HG02970 (cell line): Measurements from ENCODE around the gene RGCC.
"Not testable (repeated sequence)": the region's sequence is repeated elsewhere in the genome, so short reads cannot be mapped to it uniquely, and the experiment has no call there.

ENCODE experiments used
- ATAC-seq: cut with Tn5 transposase; IDR thresholded peaks from one replicate; pipeline ENCODE4 v1.9.1; 2021; ENCODE audit warnings: mild to moderate bottlenecking, moderate library complexity, moderate number of reproducible peaks; ENCODE audit not compliant: unreplicated experiment, low FRiP score

RGCC gene

GRCh38 chr13:41456768-41457588, at the start of gene RGCC:
Gene RGCC (plus strand): TSS chr13:41457550. CDS start chr13:41457708, 158 bp downstream.
- peak; percentile 56 for ATAC-seq

- no peak for ATAC-seq
These were observed 49.2 kb upstream of the RGCC start for GRCh38 chr13:41408121-41408520.

GRCh38 chr13:41408746-41409145, 48.6 kb upstream of the RGCC start:
- no peak for ATAC-seq

- ATAC-seq, result no peak
These were observed 47.7 kb upstream of the RGCC start for GRCh38 chr13:41409611-41410010.

GRCh38 chr13:41411060-41411459, 46.3 kb upstream of the RGCC start:
- ATAC-seq, result no peak

GRCh38 chr13:41411522-41411921, 45.8 kb upstream of the RGCC start:
- no peak for ATAC-seq

GRCh38 chr13:41413872-41414271, 43.5 kb upstream of the RGCC start:
- ATAC-seq, result no peak

GRCh38 chr13:41416276-41416675, 41.1 kb upstream of the RGCC start:
- ATAC-seq, result no peak

GRCh38 chr13:41418027-41418426, 39.3 kb upstream of the RGCC start:
- ATAC-seq, result no peak

GRCh38 chr13:41418731-41419130, 38.6 kb upstream of the RGCC start:
- ATAC-seq, result no peak

- ATAC-seq, result no peak
These were observed 38.1 kb upstream of the RGCC start for GRCh38 chr13:41419206-41419605.

GRCh38 chr13:41420146-41420545, 37.2 kb upstream of the RGCC start:
- ATAC-seq, result no peak

GRCh38 chr13:41421330-41421729, 36.0 kb upstream of the RGCC start:
- ATAC-seq, result not testable (repeated sequence)

- not testable (repeated sequence) for ATAC-seq
These were observed 35.4 kb upstream of the RGCC start for GRCh38 chr13:41421983-41422382.

GRCh38 chr13:41423259-41423658, 34.1 kb upstream of the RGCC start:
- not testable (repeated sequence) for ATAC-seq

GRCh38 chr13:41424675-41425074, 32.7 kb upstream of the RGCC start:
- ATAC-seq, result not testable (repeated sequence)

GRCh38 chr13:41426047-41426446, 31.3 kb upstream of the RGCC start:
- no peak for ATAC-seq

GRCh38 chr13:41427666-41428065, 29.7 kb upstream of the RGCC start:
- no peak for ATAC-seq

- no peak for ATAC-seq
These were observed 29.2 kb upstream of the RGCC start for GRCh38 chr13:41428155-41428554.

GRCh38 chr13:41434030-41434429, 23.3 kb upstream of the RGCC start:
- ATAC-seq, result not testable (repeated sequence)

- ATAC-seq, result no peak
These were observed 22.4 kb upstream of the RGCC start for GRCh38 chr13:41434831-41435520.

- ATAC-seq, result no peak
These were observed 13.4 kb upstream of the RGCC start for GRCh38 chr13:41443969-41444368.
